ENCODE results near the gene MAP2K6. TPM values are rescaled to one million over a fixed set of nuclear protein-coding genes. Genes with fewer than 3 reads are reported as not detected.

The MAP2K6 gene
- total and polyA plus RNA-seq, 2 donors (not counting 3 experiments of a cell fraction or from before 2014, with no cell fraction given), result 5.9 to 13.9 TPM

DNA sequence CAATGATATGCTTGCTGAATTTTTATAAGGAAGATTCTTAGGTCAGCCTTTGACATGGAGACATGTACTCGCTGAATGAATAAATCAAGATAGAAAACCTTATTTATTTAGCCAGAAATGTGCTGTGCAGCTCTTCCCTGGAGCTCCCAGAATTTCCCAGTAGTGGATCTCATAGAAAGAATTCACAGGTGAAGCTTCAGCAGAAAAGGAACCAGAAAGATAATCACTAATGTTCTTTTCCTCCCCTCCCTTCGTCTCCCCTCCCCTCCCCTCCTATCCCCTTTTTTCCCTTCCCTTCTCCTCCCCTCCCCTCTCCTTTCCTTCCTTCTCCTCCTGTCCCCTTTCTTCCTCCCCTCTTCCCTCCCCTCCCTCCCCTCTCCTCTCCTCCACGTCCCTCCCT is 158.2 kb downstream of the MAP2K6 start:
- Histone ChIP-seq H3K9me1 (replicated peaks; ENCODE audit: control insufficient read depth, extremely low read depth, insufficient read depth, low read length) (no peaks in the 10 kb centered on the region), H3K27ac (ENCODE audit: insufficient read depth, low read depth, low read length) (no peak overlapping the region), H3K4me2 (ENCODE audit: insufficient read depth, low read length) (no peak overlapping the region), H3K4me1 (ENCODE audit: control insufficient read depth, extremely low read depth, insufficient read depth, low read length) (peaks cover 18% of the 10 kb centered on the region), H3K4me3 (replicated peaks in 1 of 3; ENCODE audit: insufficient read depth in 1 of 3, low read depth in 1 of 3, low read length in 3 of 3) (no peak overlapping the region), H3K27me3 (ENCODE audit: control insufficient read depth in 2 of 2, insufficient read depth in 2 of 2, low read length in 2 of 2) (no peaks in the 10 kb centered on the region), H4K20me1 (replicated peaks; ENCODE audit: control insufficient read depth, extremely low read depth, insufficient read depth, low read length) (no peaks in the 10 kb centered on the region), H3K9me3 (replicated peaks; ENCODE audit: control insufficient read depth, insufficient read depth, low read length) (no peaks in the 10 kb centered on the region), H3K9ac (replicated peaks; ENCODE audit: extremely low read depth, insufficient read depth, low read length) (no peak overlapping the region), H2AFZ (ENCODE audit: low read depth, low read length) (no peak overlapping the region), H3K36me3 (ENCODE audit: control insufficient read depth in 2 of 2, extremely low read depth in 1 of 2, insufficient read depth in 2 of 2, low read length in 2 of 2) (no peaks in the 10 kb centered on the region), H3K79me2 (ENCODE audit: control insufficient read depth, insufficient read depth, low read length) (no peaks in the 10 kb centered on the region)
- FAIRE-seq (no peak), DNase-seq (ENCODE audit: low read depth, low spot score) (no peak)
- TF ChIP-seq JUN (IDR thresholded peaks at IDR 0.05; ENCODE audit: borderline replicate concordance, insufficient read depth, insufficient read length, low read depth) (no peak), GATA2 (IDR thresholded peaks at IDR 0.05; ENCODE audit: insufficient read depth, insufficient read length, low read depth, low read length) (no peak), EZH2 (IDR thresholded peaks at IDR 0.05; ENCODE audit: borderline replicate concordance, low read depth, low read length, severe bottlenecking) (no peak), POLR2A (IDR thresholded peaks at IDR 0.05; ENCODE audit: low read depth, low read length) (no peak), POLR2AphosphoS5 (IDR thresholded peaks at IDR 0.05; ENCODE audit: insufficient read depth, low read depth, low read length) (no peak), MAX (IDR thresholded peaks at IDR 0.05; ENCODE audit: insufficient read depth, insufficient read length) (no peak), FOS (IDR thresholded peaks at IDR 0.05; ENCODE audit: borderline replicate concordance, insufficient read depth, low read length) (no peak), MYC (IDR thresholded peaks at IDR 0.05; ENCODE audit: low read depth, low read length) (no peak)
- TF ChIP-seq, protein P1, sequence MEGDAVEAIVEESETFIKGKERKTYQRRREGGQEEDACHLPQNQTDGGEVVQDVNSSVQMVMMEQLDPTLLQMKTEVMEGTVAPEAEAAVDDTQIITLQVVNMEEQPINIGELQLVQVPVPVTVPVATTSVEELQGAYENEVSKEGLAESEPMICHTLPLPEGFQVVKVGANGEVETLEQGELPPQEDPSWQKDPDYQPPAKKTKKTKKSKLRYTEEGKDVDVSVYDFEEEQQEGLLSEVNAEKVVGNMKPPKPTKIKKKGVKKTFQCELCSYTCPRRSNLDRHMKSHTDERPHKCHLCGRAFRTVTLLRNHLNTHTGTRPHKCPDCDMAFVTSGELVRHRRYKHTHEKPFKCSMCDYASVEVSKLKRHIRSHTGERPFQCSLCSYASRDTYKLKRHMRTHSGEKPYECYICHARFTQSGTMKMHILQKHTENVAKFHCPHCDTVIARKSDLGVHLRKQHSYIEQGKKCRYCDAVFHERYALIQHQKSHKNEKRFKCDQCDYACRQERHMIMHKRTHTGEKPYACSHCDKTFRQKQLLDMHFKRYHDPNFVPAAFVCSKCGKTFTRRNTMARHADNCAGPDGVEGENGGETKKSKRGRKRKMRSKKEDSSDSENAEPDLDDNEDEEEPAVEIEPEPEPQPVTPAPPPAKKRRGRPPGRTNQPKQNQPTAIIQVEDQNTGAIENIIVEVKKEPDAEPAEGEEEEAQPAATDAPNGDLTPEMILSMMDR (IDR thresholded peaks at IDR 0.05; ENCODE audit: extremely low read depth in 1 of 2, insufficient read depth in 1 of 2, low read depth in 1 of 2, low read length in 2 of 2), result no peak
- ChIA-PET POLR2A (no interaction called here), CTCF (no interaction called here)
- no TSS peak for BruUV-seq (replicated peaks)
- intact Hi-C loops (cut with micrococcal nuclease), result no loop called here
- dilution Hi-C loops (cut with MboI; ENCODE audit: extremely low pct_ligation_motif_present, low sequenced_read_pairs), result no loop called here

Data from endothelial cell of umbilical vein (primary cell).